Right lobe of liver (tissue), 6 donors: Measurements from ENCODE around the gene STK32B. TPM values are rescaled to one million over a fixed set of nuclear protein-coding genes. Genes with fewer than 3 reads are reported as not detected.

Experiments used
- ATAC-seq, 4 donors: fragments of 200-7000 bp; cut with Tn5 transposase; one replicate each; pipeline ENCODE4 v1.9.1; 2020; ENCODE audit warnings: mild to moderate bottlenecking in 4 of 4, moderate library complexity in 4 of 4
- DNase-seq, 3 donors: peaks; one replicate each; pipeline ENCODE4 v3.0.0-alpha.2; 2020
- H3K27ac ChIP-seq, 3 donors: fragments of 200-600 bp; one replicate each; pipeline ENCODE4 v1.8.0; 2022
- H3K27me3 ChIP-seq, 2 donors: fragments of 200-600 bp; one replicate each; pipeline ENCODE4 v1.8.0; 2022
- H3K36me3 ChIP-seq, 4 donors: fragments of 200-600 bp; sonication (generic) in 1 of 4; one replicate each; pipeline versions ENCODE4 v1.5.1 to v1.8.0; 2017 to 2022; ENCODE audit warnings: control low read depth in 1 of 4
- H3K4me1 ChIP-seq, 4 donors: fragments of 200-600 bp; sonication (generic) in 1 of 4; one replicate each; pipeline versions ENCODE4 v1.5.1 to v1.8.0; 2017 to 2022; ENCODE audit warnings: control low read depth in 1 of 4
- H3K4me3 ChIP-seq, 3 donors: fragments of 200-600 bp; one replicate each; pipeline ENCODE4 v1.8.0; 2022
- H3K9me3 ChIP-seq, 4 donors: fragments of 200-600 bp; sonication (generic) in 1 of 4; one replicate each; pipeline versions ENCODE4 v1.5.1 to v1.8.0; 2017 to 2022; ENCODE audit warnings: control low read depth in 1 of 4
- CTCF ChIP-seq, 4 donors: fragments of 200-600 bp in 3 of 4; fragments of 450-650 bp in 1 of 4; IDR thresholded peaks; one replicate each; pipeline versions ENCODE4 v1.5.1 to v1.8.0; 2016 to 2022; ENCODE audit warnings: antibody characterized with exemption in 4 of 4, mild to moderate bottlenecking in 2 of 4
- POLR2A ChIP-seq: fragments of 450-650 bp; IDR thresholded peaks from one replicate; pipeline ENCODE4 v1.6.1; 2017; ENCODE audit warnings: antibody characterized with exemption, mild to moderate bottlenecking
- WGBS: methylation state at CpG from one replicate; pipeline ENCODE4 v1.1.6; 2018; ENCODE audit warnings: low coverage, low lambda C conversion rate; ENCODE audit not compliant: insufficient coverage; ENCODE audit errors: missing lambda C conversion rate; 5-methylcytosine and 5-hydroxymethylcytosine counted together
- intact Hi-C, 2 donors: fragments of 100-400 bp; cut with DNase I; formaldehyde crosslinking; loops; one replicate each; pipeline versions ENCODE4 v1.11.2 to v1.14.1; 2022
- total RNA-seq, 6 experiments: library from RNA; depleted of rRNA in 2 of 6; stranded (reverse); fragments of >200 nt in 2 of 6; fragmentation: NEBNext Ultra II Directional in 3 of 6; extraction: Animal tissue kit (Norgen Biotek cat#: 25700) in 3 of 6; gene quantifications; one replicate each; pipeline versions ENCODE4 v1.1.0 to v1.2.4, GENCODE V29; 2016 to 2023
- donor health status: DM: no; HTN: yes; CAD: no.
- donor health status: DM: no; HTN: no; CAD: no.
- donor health status: DM: no; HTN: no; CAD: no.
- donor health status: DM: no; HTN: yes; CAD: no.
- donor health status: DM: no; HTN: yes; CAD: no.

Gene STK32B
- total RNA-seq, 6 experiments from 2014 or later = 0.05 to 0.07 TPM; not detected in 4

GRCh38 chr4:5539584-5539983 lies 488.3 kb downstream of the STK32B start:
- H3K27ac ChIP-seq = no peak overlapping the region
- ATAC-seq (no peak), DNase-seq (no peak)
- no peaks in the 10 kb centered on the region for H3K36me3 ChIP-seq
- no peak overlapping the region for H3K4me3 ChIP-seq
- H3K4me1 ChIP-seq = no peaks in the 10 kb centered on the region
- no peaks in the 10 kb centered on the region for H3K27me3 ChIP-seq
- no peak for TF ChIP-seq CTCF (IDR thresholded peaks at IDR 0.05)
- no peak for TF ChIP-seq POLR2A
- H3K9me3 ChIP-seq = no peaks in the 10 kb centered on the region
- intact Hi-C loops = no loop called here
- WGBS = 53% methylated on average over 2 of the region's 2 CpGs

- H3K27ac ChIP-seq = no peak overlapping the region
- ATAC-seq (no peak), DNase-seq (no peak)
- no peak overlapping the region for H3K4me3 ChIP-seq
- H3K4me1 ChIP-seq = no peaks in the 10 kb centered on the region
- no peaks in the 10 kb centered on the region for H3K36me3 ChIP-seq
- H3K9me3 ChIP-seq = no peaks in the 10 kb centered on the region
- no peaks in the 10 kb centered on the region for H3K27me3 ChIP-seq
- 60% methylated on average over 10 of the region's 10 CpGs for WGBS
- no peak for TF ChIP-seq CTCF (IDR thresholded peaks at IDR 0.05)
- no peak for TF ChIP-seq POLR2A
- intact Hi-C loops = no loop called here
These were observed 489.9 kb downstream of the STK32B start for GRCh38 chr4:5541169-5541568.

- intact Hi-C loops = no loop called here
- Histone ChIP-seq H3K9me3 (no peaks in the 10 kb centered on the region), H3K4me3 (no peak overlapping the region), H3K36me3 (no peaks in the 10 kb centered on the region), H3K4me1 (no peaks in the 10 kb centered on the region), H3K27ac (no peak overlapping the region), H3K27me3 (no peaks in the 10 kb centered on the region)
- WGBS = 64% methylated on average over 5 of the region's 8 CpGs
- ATAC-seq (no peak), DNase-seq (no peak)
- TF ChIP-seq CTCF (IDR thresholded peaks at IDR 0.05) = no peak
- no peak for TF ChIP-seq POLR2A
These were observed 492.4 kb downstream of the STK32B start for GRCh38 chr4:5543681-5544080.

GRCh38 chr4:5544762-5545161 lies 493.5 kb downstream of the STK32B start:
- H3K36me3 ChIP-seq = no peaks in the 10 kb centered on the region
- H3K27ac ChIP-seq = no peak overlapping the region
- ATAC-seq (no peak), DNase-seq (no peak)
- H3K4me1 ChIP-seq = no peaks in the 10 kb centered on the region
- WGBS = 67% methylated on average over 4 of the region's 5 CpGs
- TF ChIP-seq POLR2A = no peak
- no peak for TF ChIP-seq CTCF (IDR thresholded peaks at IDR 0.05)
- no peaks in the 10 kb centered on the region for H3K9me3 ChIP-seq
- intact Hi-C loops = no loop called here
- no peak overlapping the region for H3K4me3 ChIP-seq
- H3K27me3 ChIP-seq = no peaks in the 10 kb centered on the region

GRCh38 chr4:5545271-5545670 lies 494.0 kb downstream of the STK32B start:
- TF ChIP-seq POLR2A = no peak
- TF ChIP-seq CTCF (IDR thresholded peaks at IDR 0.05) = no peak
- ATAC-seq = no peak
- intact Hi-C loops = no loop called here

More at GRCh38 chr4:5545271-5545670, 494.0 kb downstream of the STK32B start:
- H3K9me3 ChIP-seq = no peaks in the 10 kb centered on the region
- no peak for DNase-seq
- H3K36me3 ChIP-seq = no peaks in the 10 kb centered on the region
- no peaks in the 10 kb centered on the region for H3K4me1 ChIP-seq
- no peak overlapping the region for H3K4me3 ChIP-seq
- no peaks in the 10 kb centered on the region for H3K27me3 ChIP-seq
- H3K27ac ChIP-seq = no peak overlapping the region
- WGBS = 50% methylated on average over 2 of the region's 2 CpGs
